Psoas muscle (tissue), 8 donors: ENCODE results near the gene KIF20A. TPM values are rescaled to one million over a fixed set of nuclear protein-coding genes. Genes with fewer than 3 reads are reported as not detected.
A peak's percentile ranks its signal among the peaks of the same experiment; 100 is the strongest.
"Not testable (repeated sequence)": the region's sequence is repeated elsewhere in the genome, so short reads cannot be mapped to it uniquely, and the experiment has no call there.

Experiments
- ATAC-seq, 4 donors: fragments of 200-7000 bp; cut with Tn5 transposase; one replicate each; pipeline ENCODE4 v1.9.1; 2020; ENCODE audit warnings: moderate library complexity in 3 of 4, mild to moderate bottlenecking in 2 of 4
- DNase-seq, 2 donors: peaks; one replicate each; pipeline ENCODE4 v3.0.0-alpha.2; 2020
- H3K27ac ChIP-seq: fragments of 200-600 bp; one replicate; pipeline ENCODE4 v1.8.0; 2022
- H3K27me3 ChIP-seq, 3 donors: fragments of 200-600 bp in 1 of 3; one replicate each; pipeline versions ENCODE4 v1.6.1 to v1.8.0; 2013 to 2022; ENCODE audit warnings: low read length in 2 of 3, mild to moderate bottlenecking in 2 of 3, moderate library complexity in 1 of 3; ENCODE audit not compliant: insufficient read depth in 3 of 3
- H3K36me3 ChIP-seq, 2 donors: fragments of 200-600 bp in 1 of 2; one replicate each; pipeline versions ENCODE4 v1.6.1 to v1.8.0; 2013 to 2022; ENCODE audit warnings: low read depth in 1 of 2, mild to moderate bottlenecking in 1 of 2, moderate library complexity in 1 of 2; ENCODE audit not compliant: insufficient read depth in 1 of 2
- H3K4me1 ChIP-seq: fragments of 200-600 bp; one replicate; pipeline ENCODE4 v1.8.0; 2022
- H3K4me3 ChIP-seq: fragments of 200-600 bp; one replicate; pipeline ENCODE4 v1.8.0; 2022; ENCODE audit warnings: mild to moderate bottlenecking
- H3K9me3 ChIP-seq: fragments of 200-600 bp; one replicate; pipeline ENCODE4 v1.8.0; 2022
- WGBS, 3 donors: extraction: QIAGEN DNeasy Blood & Tissue Kit; methylation state at CpG; one replicate each; pipeline versions ENCODE4 v1.1.6 to v1.1.7; 2013; 5-methylcytosine and 5-hydroxymethylcytosine counted together
- intact Hi-C, 2 donors: fragments of 100-400 bp; cut with DNase I; formaldehyde crosslinking; loops; one replicate each; pipeline versions ENCODE4 v1.11.0 to v1.14.2; 2022
- polyA plus RNA-seq, 3 donors: library from polyadenylated mRNA; stranded (reverse); fragments of 200-250 nt; gene quantifications; one replicate each; pipeline ENCODE4 v1.2.3, GENCODE V29; 2013
- total RNA-seq, 4 donors: library from RNA; stranded (reverse); fragmentation: NEBNext Ultra II Directional in 2 of 4; extraction: Animal tissue kit (Norgen Biotek cat#: 25700) in 2 of 4; gene quantifications; one replicate each; pipeline versions ENCODE4 v1.2.1 to v1.2.4, GENCODE V29; 2021 to 2023
- TF ChIP-seq, protein P1 (sequence below): fragments of 200-600 bp; IDR thresholded peaks from one replicate; pipeline ENCODE4 v1.8.0; 2022; ENCODE audit warnings: antibody characterized with exemption
- donor health status: healthy with polysubstance abuse.
- donor health status: DM: no; HTN: no; CAD: no; lungs with moderate emphysema.
- donor health status: Bipolar disorder and iron deficiency.
- donor health status: healthy.
- donor health status: DM: yes; HTN: yes; CAD: no.
- donor health status: DM: no; HTN: no; CAD: no.
- donor health status: DM: no; HTN: no; CAD: no.
- donor health status: DM: yes; HTN: yes; CAD: no.

Gene KIF20A
- total and polyA plus RNA-seq, 7 donors, result 0.01 to 0.17 (median 0.12) TPM; not detected in 2

DNA sequence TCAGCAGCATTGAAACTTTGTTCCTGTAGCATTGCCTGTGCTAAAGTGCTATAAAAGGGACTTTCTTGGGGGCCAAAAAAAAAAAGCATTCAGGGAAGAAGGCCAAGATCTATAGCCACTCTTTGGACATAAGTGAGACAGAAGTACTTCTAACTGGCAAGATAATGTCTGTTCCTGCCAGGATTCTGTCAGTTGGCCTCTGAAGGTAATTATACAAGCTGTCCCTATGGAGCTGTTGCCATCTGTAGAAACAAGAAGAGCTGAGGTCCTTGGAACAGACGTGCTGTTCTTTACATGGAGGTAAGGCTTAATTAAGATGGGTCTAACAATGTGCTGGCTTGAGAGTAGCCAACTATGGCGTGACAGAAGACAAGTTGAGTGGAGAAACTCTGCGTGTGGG, 9.7 kb downstream of the KIF20A start:
- DNase-seq (no peak), ATAC-seq (no peak)
- H3K27ac ChIP-seq, result no peak overlapping the region
- H3K9me3 ChIP-seq, result no peaks in the 10 kb centered on the region
- intact Hi-C loops, result no loop called here
- TF ChIP-seq, protein P1, sequence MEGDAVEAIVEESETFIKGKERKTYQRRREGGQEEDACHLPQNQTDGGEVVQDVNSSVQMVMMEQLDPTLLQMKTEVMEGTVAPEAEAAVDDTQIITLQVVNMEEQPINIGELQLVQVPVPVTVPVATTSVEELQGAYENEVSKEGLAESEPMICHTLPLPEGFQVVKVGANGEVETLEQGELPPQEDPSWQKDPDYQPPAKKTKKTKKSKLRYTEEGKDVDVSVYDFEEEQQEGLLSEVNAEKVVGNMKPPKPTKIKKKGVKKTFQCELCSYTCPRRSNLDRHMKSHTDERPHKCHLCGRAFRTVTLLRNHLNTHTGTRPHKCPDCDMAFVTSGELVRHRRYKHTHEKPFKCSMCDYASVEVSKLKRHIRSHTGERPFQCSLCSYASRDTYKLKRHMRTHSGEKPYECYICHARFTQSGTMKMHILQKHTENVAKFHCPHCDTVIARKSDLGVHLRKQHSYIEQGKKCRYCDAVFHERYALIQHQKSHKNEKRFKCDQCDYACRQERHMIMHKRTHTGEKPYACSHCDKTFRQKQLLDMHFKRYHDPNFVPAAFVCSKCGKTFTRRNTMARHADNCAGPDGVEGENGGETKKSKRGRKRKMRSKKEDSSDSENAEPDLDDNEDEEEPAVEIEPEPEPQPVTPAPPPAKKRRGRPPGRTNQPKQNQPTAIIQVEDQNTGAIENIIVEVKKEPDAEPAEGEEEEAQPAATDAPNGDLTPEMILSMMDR, result no peak
- peaks cover 10 to 99% of the 10 kb centered on the region in 2 donors for H3K36me3 ChIP-seq
- WGBS, 3 donors, result 78 to 89% (median 87%) methylated on average over 3 of the region's 3 CpGs
- H3K4me1 ChIP-seq, result no peaks in the 10 kb centered on the region
- no peaks in the 10 kb centered on the region for H3K27me3 ChIP-seq
- no peak overlapping the region for H3K4me3 ChIP-seq

DNA sequence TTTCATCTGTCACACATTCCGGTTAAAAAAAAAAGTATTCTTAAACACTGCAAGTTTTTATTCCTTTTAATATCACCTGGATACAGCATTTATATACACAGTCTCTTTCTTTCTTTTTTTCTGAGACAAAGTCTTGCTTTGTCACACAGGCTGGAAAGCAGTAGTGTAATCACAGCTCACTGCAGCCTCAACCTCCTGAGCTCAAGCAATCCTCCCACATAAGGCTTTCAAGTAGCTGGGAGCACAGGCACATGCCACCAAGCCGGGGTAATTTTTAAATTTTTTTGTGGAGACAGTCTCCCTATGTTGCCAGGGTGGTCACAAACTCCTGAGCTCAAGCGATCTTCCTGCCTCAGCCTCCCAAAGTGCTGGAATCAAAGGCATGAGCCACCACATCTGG, 13.9 kb downstream of the KIF20A start:
- peaks cover 11 to 94% of the 10 kb centered on the region in 2 donors for H3K36me3 ChIP-seq
- ATAC-seq, result no peak
- H3K27ac ChIP-seq, result no peak overlapping the region
- intact Hi-C loops, result no loop called here
- H3K27me3 ChIP-seq, result no peaks in the 10 kb centered on the region
- no peak for DNase-seq
- H3K4me1 ChIP-seq, result no peaks in the 10 kb centered on the region
- H3K4me3 ChIP-seq, result no peak overlapping the region
- H3K9me3 ChIP-seq, result no peaks in the 10 kb centered on the region
- 84 to 90% (median 87%) methylated on average over 3 of the region's 3 CpGs for WGBS, 3 donors
- TF ChIP-seq, protein P1, result no peak

DNA sequence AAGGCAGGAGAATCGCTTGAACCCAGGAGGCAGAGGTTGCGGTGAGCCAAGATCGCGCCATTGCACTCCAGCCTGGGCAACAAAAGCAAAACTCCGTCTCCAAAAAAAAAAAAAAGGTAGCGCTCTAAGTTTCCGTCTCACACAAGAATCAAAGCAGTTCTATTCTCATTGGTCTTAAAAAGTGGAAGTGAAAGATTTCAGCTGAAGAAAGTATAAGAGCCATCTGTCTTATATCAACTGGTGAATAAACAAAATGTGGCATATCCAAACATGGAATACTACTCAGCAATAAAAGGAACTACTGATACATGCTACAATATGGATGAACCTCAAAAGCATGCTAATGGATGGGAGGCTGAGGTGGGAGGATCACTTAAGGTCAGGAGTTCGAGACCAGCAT, 14.9 kb downstream of the KIF20A start:
- DNase-seq, intact Hi-C loops, H3K9me3 ChIP-seq, H3K4me1 ChIP-seq, H3K4me3 ChIP-seq, ATAC-seq, H3K27ac ChIP-seq, H3K27me3 ChIP-seq: not testable (repeated sequence)
- H3K36me3 ChIP-seq, result peaks cover 8 to 94% of the 10 kb centered on the region in 2 donors
- WGBS, 3 donors, result 86 to 94% (median 89%) methylated on average over 5 to 8 of the region's 8 CpGs

DNA sequence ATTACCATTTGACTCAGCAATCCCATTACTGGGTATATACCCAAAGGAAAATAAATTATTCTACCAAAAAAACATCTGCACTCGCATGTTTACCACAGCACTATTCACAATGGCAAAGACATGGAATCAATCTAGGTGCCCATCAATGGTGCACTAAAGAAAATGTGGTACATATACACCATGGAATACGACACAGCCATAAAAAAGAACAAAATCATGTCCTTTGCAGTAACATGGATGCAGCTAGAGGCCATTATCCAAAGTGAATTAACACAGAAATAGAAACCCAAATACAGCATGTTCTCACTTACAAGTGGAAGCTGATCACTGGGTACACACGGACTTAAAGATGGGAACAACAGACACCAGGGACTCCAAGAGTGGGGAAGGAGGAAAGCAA, 32.1 kb downstream of the KIF20A start:
- 76 to 89% (median 83%) methylated on average over 3 of the region's 3 CpGs for WGBS, 3 donors
- Histone ChIP-seq H3K27me3 (no peaks in the 10 kb centered on the region), H3K27ac (no peak overlapping the region), H3K4me1 (peaks cover 14% of the 10 kb centered on the region), H3K9me3 (no peaks in the 10 kb centered on the region), H3K36me3 (peaks cover 0 to 34% of the 10 kb centered on the region in 2 donors), H3K4me3 (no peak overlapping the region)
- TF ChIP-seq, protein P1, result no peak
- ATAC-seq, result no peak
- intact Hi-C loops, result no loop called here
- no peak for DNase-seq

DNA sequence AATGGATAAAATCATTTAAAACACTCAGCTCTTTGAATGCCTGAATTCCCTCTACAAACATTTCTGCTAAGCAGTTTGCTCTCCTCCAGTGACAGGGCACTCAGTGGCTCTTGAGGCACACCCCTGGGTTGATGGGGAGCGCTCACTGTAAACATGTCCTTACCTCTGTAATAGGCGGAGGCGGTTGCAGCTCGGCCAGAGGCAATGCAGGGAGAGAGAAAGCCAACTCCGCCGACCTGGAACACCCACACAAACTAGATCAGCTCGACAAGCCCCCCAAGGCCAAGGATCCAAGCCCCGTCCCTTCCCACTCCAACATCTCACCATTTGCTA, 33.9 kb downstream of the KIF20A start:
- ATAC-seq, result peak; percentile 31 to 60 (median 36)
- peak in 1 of 2 donors; percentile 17 for DNase-seq
- Histone ChIP-seq H3K27ac (peak overlapping the region; percentile 82), H3K27me3 (no peaks in the 10 kb centered on the region), H3K4me1 (peaks cover 14% of the 10 kb centered on the region), H3K9me3 (no peaks in the 10 kb centered on the region), H3K4me3 (peak overlapping the region; percentile 86), H3K36me3 (peaks cover 0 to 29% of the 10 kb centered on the region in 2 donors)
- TF ChIP-seq, protein P1, result no peak
- intact Hi-C loops, result no loop called here
- 0% methylated on average over 8 of the region's 8 CpGs for WGBS, 3 donors
